Heart left ventricle (tissue), 16 donors: Measurements from ENCODE around the gene WDR38. TPM values are rescaled to one million over a fixed set of nuclear protein-coding genes. Genes with fewer than 3 reads are reported as not detected.
"Not testable (repeated sequence)": the region's sequence is repeated elsewhere in the genome, so short reads cannot be mapped to it uniquely, and the experiment has no call there.

ENCODE experiments used
- ATAC-seq, 4 donors: fragments of 200-7000 bp; cut with Tn5 transposase; one replicate each; pipeline ENCODE4 v1.9.1; 2020 to 2022; ENCODE audit warnings: moderate library complexity in 4 of 4, mild to moderate bottlenecking in 3 of 4, moderate number of reproducible peaks in 1 of 4
- DNase-seq, 5 donors: peaks; one replicate each; pipeline ENCODE4 v3.0.0-alpha.2; 2020
- H3K27ac ChIP-seq, 12 donors: fragments of 200-600 bp; sonication (generic) in 4 of 12; one replicate each; pipeline versions ENCODE4 v1.5.0 to v1.8.0; 2016 to 2022; ENCODE audit warnings: mild to moderate bottlenecking in 2 of 12
- H3K27me3 ChIP-seq, 9 donors: fragments of 200-600 bp; sonication (generic) in 2 of 9; one replicate each; pipeline versions ENCODE4 v1.5.1 to v1.8.0; 2016 to 2022; ENCODE audit warnings: mild to moderate bottlenecking in 3 of 9
- H3K36me3 ChIP-seq, 9 donors: fragments of 200-600 bp; sonication (generic) in 2 of 9; one replicate each; pipeline versions ENCODE4 v1.5.0 to v1.8.0; 2018 to 2022; ENCODE audit warnings: mild to moderate bottlenecking in 2 of 9
- H3K4me1 ChIP-seq, 12 donors: fragments of 200-600 bp; sonication (generic) in 4 of 12; one replicate each; pipeline versions ENCODE4 v1.5.0 to v1.8.0; 2016 to 2022; ENCODE audit warnings: mild to moderate bottlenecking in 3 of 12
- H3K4me3 ChIP-seq, 12 donors: fragments of 200-600 bp; sonication (generic) in 4 of 12; one replicate each; pipeline versions ENCODE4 v1.5.0 to v1.8.0; 2017 to 2022; ENCODE audit warnings: mild to moderate bottlenecking in 9 of 12, moderate library complexity in 4 of 12
- H3K9me3 ChIP-seq, 12 donors: fragments of 200-600 bp; sonication (generic) in 4 of 12; one replicate each; pipeline versions ENCODE4 v1.5.0 to v1.8.0; 2016 to 2022; ENCODE audit warnings: mild to moderate bottlenecking in 1 of 12
- CTCF ChIP-seq, 12 donors: fragments of 200-600 bp; sonication (generic) in 4 of 12; IDR thresholded peaks; one replicate each; pipeline versions ENCODE4 v1.5.0 to v1.8.0; 2018 to 2022; ENCODE audit warnings: antibody characterized with exemption in 12 of 12, mild to moderate bottlenecking in 5 of 12
- POLR2A ChIP-seq, 2 donors: fragments of 450-650 bp; IDR thresholded peaks; one replicate each; pipeline ENCODE4 v1.6.1; 2017; ENCODE audit warnings: antibody characterized with exemption in 2 of 2, mild to moderate bottlenecking in 2 of 2, moderate library complexity in 2 of 2
- WGBS, 4 donors: extraction: QIAGEN DNeasy Blood & Tissue Kit in 2 of 4; methylation state at CpG; one replicate each; pipeline versions ENCODE4 v1.1.5 to v1.1.7; 2013 to 2018; 5-methylcytosine and 5-hydroxymethylcytosine counted together
- intact Hi-C, 10 donors: fragments of 100-400 bp; cut with DNase I; formaldehyde crosslinking; loops; one replicate each; pipeline versions ENCODE4 v1.11.1 to v1.14.2; 2022
- polyA plus RNA-seq, 2 donors: library from polyadenylated mRNA; stranded (reverse); fragments of 200-250 nt; gene quantifications; one replicate each; pipeline ENCODE4 v1.2.3, GENCODE V29; 2013
- total RNA-seq, 9 donors: library from RNA; depleted of rRNA in 2 of 9; stranded (reverse); fragments of >200 nt in 2 of 9; fragmentation: NEBNext Ultra II Directional in 3 of 9; extraction: Animal tissue kit (Norgen Biotek cat#: 25700) in 3 of 9; gene quantifications; one replicate each; pipeline versions ENCODE4 v1.1.0 to v1.2.4, GENCODE V29; 2016 to 2023
- donor health status: ischemic (EF 13 %, LVEDD 7.1; RV severe dilation, severe dysfunction).
- donor health status: healthy with polysubstance abuse.
- donor health status: DM: no; HTN: yes; CAD: no.
- donor health status: DM: no; HTN: no; CAD: no.
- donor health status: ischemic (EF 25% LVEDD 6.9; RV normal size, moderate dysfunction).
- donor health status: ischemic (EF 25% LVEDD 5.7; RV mildly dilated, moderate dysfunction).
- donor health status: healthy.
- donor health status: DM: yes; HTN: yes; CAD: no.
- donor health status: ischemic (EF 35%, LVEDD 5.7; RV mildly dilated, moderate dysfunction).
- donor health status: nonischemic (EF 11% LVEDD 7.7; RV severe dilation, severe dysfunction).
- donor health status: DM: yes; HTN: yes; CAD: no.
- donor health status: PGD.
- donor health status: ischemic (EF 29% LVEDD 5.4; RV normal size, mild dysfunction).
- donor health status: nonischemic (EF 23%, LVEDD 6.1; RV moderate dilation, normal function).

Gene WDR38
- total and polyA plus RNA-seq, 11 donors: 0.07 to 0.15 TPM; not detected in 9

DNA sequence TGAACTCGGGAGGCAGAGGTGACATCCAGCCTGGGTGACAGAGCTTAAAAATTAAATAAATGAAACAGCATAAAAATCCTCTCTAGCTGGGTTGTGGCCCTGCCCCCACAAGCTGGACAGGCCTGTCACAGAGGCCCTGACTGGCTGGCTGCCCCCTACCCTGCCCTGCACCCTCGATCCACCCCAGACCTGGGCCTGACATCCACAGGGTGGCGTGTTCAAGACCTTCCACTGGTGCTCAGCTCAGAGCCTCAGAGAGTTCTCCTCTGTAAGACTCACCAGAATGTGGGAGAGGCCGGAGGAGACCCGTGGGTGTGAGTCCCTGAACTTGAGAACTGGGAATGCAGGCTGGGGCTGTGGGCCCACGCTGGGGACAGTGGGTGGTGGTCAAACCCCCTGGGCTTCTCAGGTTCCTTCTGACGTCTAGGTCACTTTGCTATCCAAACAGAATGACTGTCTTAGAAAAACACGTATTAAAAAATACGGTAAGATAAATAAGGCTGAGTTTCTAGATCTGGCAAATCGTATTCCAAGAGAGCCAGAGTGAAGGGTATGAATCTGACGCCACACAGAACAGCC is 9.7 kb upstream of the WDR38 start:
- no peak overlapping the region for H3K27ac ChIP-seq
- DNase-seq (no peak), ATAC-seq (no peak)
- H3K9me3 ChIP-seq: no peaks in the 10 kb centered on the region
- intact Hi-C loops: loop anchor here in 1 of 10 donors (5.0 kb wide), 1 partner anchor 61 kb away; no protein-coding TSS in a partner anchor
- no peaks in the 10 kb centered on the region for H3K27me3 ChIP-seq
- H3K4me3 ChIP-seq: no peak overlapping the region
- peaks cover 0 to 14% (median 2%) of the 10 kb centered on the region in 12 donors for H3K4me1 ChIP-seq
- H3K36me3 ChIP-seq: no peaks in the 10 kb centered on the region
- TF ChIP-seq POLR2A (IDR thresholded peaks at IDR 0.05) (no peak), CTCF (IDR thresholded peaks at IDR 0.05) (no peak)
- WGBS, 4 donors: 86 to 93% (median 88%) methylated on average over 10 to 11 of the region's 11 CpGs

- H3K36me3 ChIP-seq: no peaks in the 10 kb centered on the region
- no peaks in the 10 kb centered on the region for H3K9me3 ChIP-seq
- DNase-seq: no peak
- peaks cover 0 to 14% (median 2%) of the 10 kb centered on the region in 12 donors for H3K4me1 ChIP-seq
- intact Hi-C loops: loop anchor here in 1 of 10 donors (5.0 kb wide), 1 partner anchor 62 kb away; no protein-coding TSS in a partner anchor
- H3K27me3 ChIP-seq: no peaks in the 10 kb centered on the region
- ATAC-seq: no peak
- H3K27ac ChIP-seq: no peak overlapping the region
- WGBS, 4 donors: 60 to 67% (median 65%) methylated on average over 4 of the region's 4 CpGs
- TF ChIP-seq CTCF (IDR thresholded peaks at IDR 0.05) (no peak), POLR2A (IDR thresholded peaks at IDR 0.05) (no peak)
- H3K4me3 ChIP-seq: no peak overlapping the region
Observed at GRCh38 chr9:124844291-124844690, 9.0 kb upstream of the WDR38 start.

- 94 to 95% (median 95%) methylated on average over 9 of the region's 9 CpGs for WGBS, 4 donors
- H3K9me3 ChIP-seq, H3K27ac ChIP-seq, H3K4me3 ChIP-seq, DNase-seq, H3K36me3 ChIP-seq, H3K27me3 ChIP-seq, intact Hi-C loops, ATAC-seq: not testable (repeated sequence)
- peaks cover 0 to 19% (median 2%) of the 10 kb centered on the region in 12 donors for H3K4me1 ChIP-seq
Observed at GRCh38 chr9:124846467-124846866, 6.8 kb upstream of the WDR38 start.

GRCh38 chr9:124846969-124847368 is 6.3 kb upstream of the WDR38 start:
- DNase-seq (no peak), ATAC-seq (no peak)
- TF ChIP-seq POLR2A (IDR thresholded peaks at IDR 0.05) (no peak), CTCF (IDR thresholded peaks at IDR 0.05) (no peak)
- WGBS, 4 donors: 86 to 96% (median 92%) methylated on average over 6 of the region's 6 CpGs
- no peak overlapping the region for H3K4me3 ChIP-seq
- intact Hi-C loops: no loop called here
- no peaks in the 10 kb centered on the region for H3K27me3 ChIP-seq
- H3K9me3 ChIP-seq: no peaks in the 10 kb centered on the region
- H3K27ac ChIP-seq: no peak overlapping the region
- peaks cover 0 to 24% (median 6%) of the 10 kb centered on the region in 12 donors for H3K4me1 ChIP-seq
- H3K36me3 ChIP-seq: no peaks in the 10 kb centered on the region
